WTC11 (cell line): ENCODE measurements around the gene DCAF6.

ENCODE experiments used
- SOX15 ChIP-seq: fragments of 250-450 bp; sonication (Bioruptor Pico); IDR thresholded peaks from 2 replicates; pipeline ENCODE4 v1.9.0; 2021; ENCODE audit warnings: mild to moderate bottlenecking
- TF ChIP-seq, protein P1 (sequence below): fragments of 200-600 bp; IDR thresholded peaks from 2 replicates; pipeline ENCODE4 v1.8.0; 2022; ENCODE audit warnings: antibody characterized with exemption

DNA sequence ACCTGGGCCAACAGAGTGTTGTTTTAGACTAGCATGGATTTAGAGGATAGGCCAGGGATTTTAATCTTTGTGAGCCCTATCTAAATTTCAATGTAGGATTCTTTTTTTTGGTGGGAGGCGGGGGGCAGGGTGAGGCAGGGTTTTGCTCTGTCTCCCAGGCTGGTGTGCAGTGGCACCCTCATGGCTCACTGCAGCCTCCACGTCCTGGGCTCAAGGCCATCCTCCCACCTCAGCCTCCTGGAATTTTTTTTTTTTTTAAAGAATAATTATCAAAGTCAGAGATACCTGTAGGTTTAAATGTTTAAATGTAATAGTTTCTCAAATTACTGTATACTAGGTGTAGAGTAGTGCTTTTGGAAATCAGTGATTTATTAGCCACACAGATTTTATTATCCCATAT lies 3.8 kb downstream of the DCAF6 start:
- no peak for TF ChIP-seq SOX15 (CRISPR knock-in tag)
- TF ChIP-seq, protein P1, sequence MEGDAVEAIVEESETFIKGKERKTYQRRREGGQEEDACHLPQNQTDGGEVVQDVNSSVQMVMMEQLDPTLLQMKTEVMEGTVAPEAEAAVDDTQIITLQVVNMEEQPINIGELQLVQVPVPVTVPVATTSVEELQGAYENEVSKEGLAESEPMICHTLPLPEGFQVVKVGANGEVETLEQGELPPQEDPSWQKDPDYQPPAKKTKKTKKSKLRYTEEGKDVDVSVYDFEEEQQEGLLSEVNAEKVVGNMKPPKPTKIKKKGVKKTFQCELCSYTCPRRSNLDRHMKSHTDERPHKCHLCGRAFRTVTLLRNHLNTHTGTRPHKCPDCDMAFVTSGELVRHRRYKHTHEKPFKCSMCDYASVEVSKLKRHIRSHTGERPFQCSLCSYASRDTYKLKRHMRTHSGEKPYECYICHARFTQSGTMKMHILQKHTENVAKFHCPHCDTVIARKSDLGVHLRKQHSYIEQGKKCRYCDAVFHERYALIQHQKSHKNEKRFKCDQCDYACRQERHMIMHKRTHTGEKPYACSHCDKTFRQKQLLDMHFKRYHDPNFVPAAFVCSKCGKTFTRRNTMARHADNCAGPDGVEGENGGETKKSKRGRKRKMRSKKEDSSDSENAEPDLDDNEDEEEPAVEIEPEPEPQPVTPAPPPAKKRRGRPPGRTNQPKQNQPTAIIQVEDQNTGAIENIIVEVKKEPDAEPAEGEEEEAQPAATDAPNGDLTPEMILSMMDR, result no peak
